WI38 (cell line): Measurements from ENCODE around the gene GPR39.

Experiments used
- H3K4me3 ChIP-seq: 2 replicates; pipeline ENCODE4 v1.5.1; 2011; ENCODE audit warnings: low read depth, mild to moderate bottlenecking, control low read depth, low read length
- TF ChIP-seq, protein P1 (sequence below): IDR thresholded peaks from 2 replicates; pipeline ENCODE4 v1.5.1; 2012; ENCODE audit warnings: low read depth, mild to moderate bottlenecking, control low read depth, low read length

The GPR39 gene

DNA sequence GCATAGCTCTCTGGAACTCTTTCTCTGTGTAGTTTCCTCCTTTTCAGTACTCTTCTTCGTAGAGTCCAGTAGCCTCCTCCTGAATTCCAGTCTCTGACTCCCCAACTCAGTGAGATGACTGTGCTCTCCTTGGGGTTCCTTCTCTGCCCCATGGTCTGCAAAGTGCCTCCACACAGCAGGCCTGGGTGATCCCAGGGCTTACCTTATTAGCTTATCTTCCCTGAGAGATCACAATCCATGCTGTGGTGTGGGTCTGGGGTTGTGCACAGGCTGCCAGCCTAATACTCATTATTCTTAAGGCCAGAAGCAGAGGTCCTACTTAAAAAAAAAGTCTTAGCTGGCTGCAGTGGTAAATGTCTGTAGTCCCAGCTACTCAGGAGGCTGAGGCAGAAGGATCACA is 4.6 kb upstream of the GPR39 start:
- no peak overlapping the region for H3K4me3 ChIP-seq

DNA sequence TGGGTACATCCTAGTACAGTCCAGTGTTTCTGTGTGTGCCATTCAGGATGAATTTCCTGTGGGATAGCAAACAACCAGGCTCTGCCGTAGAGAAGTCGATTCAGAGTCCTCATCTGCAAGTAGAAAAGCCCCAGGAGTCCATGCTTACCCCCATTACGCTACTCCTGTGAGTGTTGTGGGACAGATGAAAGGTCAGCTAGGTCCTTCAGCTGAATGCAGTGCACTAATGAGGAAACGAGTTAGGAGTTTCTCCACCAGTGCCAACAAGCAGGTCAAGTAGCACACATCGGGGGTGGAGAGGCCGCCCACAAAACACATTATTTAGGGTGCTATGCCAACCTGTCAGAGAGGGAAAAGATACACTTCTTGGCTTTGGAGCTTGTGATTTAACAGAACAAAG is 2.5 kb upstream of the GPR39 start:
- TF ChIP-seq, protein P1, sequence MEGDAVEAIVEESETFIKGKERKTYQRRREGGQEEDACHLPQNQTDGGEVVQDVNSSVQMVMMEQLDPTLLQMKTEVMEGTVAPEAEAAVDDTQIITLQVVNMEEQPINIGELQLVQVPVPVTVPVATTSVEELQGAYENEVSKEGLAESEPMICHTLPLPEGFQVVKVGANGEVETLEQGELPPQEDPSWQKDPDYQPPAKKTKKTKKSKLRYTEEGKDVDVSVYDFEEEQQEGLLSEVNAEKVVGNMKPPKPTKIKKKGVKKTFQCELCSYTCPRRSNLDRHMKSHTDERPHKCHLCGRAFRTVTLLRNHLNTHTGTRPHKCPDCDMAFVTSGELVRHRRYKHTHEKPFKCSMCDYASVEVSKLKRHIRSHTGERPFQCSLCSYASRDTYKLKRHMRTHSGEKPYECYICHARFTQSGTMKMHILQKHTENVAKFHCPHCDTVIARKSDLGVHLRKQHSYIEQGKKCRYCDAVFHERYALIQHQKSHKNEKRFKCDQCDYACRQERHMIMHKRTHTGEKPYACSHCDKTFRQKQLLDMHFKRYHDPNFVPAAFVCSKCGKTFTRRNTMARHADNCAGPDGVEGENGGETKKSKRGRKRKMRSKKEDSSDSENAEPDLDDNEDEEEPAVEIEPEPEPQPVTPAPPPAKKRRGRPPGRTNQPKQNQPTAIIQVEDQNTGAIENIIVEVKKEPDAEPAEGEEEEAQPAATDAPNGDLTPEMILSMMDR: no peak

More for the DNA sequence above, 4.6 kb upstream of the GPR39 start:
- TF ChIP-seq, protein P1: no peak

DNA sequence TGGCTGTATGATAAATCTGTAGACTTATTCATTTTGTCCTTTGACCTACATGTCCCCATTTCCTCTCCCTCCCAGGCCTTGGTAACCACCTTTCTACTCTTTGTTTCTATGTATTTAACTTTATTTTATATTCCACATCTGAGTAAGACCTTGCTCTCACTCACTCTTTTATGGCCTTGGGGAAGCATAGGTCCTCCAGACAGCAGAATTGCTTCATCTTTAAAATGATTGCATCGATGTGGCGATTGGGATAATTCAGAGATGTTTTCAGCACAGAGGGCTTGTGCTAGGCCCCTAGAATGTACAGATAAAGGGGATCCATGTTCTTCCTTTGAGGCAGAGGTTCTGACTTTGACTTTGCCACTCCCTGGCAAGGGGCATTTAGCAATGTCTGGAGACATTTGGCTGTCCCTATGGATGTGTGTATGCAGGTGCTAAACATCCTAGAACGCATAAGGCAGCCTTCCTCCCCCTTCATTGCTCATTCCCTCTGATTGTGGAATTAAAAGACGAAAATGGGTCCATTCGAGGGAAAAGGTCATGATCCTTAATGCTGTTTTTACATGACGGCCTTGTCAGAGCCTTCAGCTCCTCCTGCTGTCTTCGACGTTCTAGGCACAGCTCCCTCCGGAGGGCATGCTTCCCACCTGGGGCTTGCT is 1.2 kb upstream of the GPR39 start:
- H3K4me3 ChIP-seq: peak overlapping the region; percentile 61
- TF ChIP-seq, protein P1: no peak

More for the DNA sequence above, 2.5 kb upstream of the GPR39 start:
- H3K4me3 ChIP-seq: no peak overlapping the region

DNA sequence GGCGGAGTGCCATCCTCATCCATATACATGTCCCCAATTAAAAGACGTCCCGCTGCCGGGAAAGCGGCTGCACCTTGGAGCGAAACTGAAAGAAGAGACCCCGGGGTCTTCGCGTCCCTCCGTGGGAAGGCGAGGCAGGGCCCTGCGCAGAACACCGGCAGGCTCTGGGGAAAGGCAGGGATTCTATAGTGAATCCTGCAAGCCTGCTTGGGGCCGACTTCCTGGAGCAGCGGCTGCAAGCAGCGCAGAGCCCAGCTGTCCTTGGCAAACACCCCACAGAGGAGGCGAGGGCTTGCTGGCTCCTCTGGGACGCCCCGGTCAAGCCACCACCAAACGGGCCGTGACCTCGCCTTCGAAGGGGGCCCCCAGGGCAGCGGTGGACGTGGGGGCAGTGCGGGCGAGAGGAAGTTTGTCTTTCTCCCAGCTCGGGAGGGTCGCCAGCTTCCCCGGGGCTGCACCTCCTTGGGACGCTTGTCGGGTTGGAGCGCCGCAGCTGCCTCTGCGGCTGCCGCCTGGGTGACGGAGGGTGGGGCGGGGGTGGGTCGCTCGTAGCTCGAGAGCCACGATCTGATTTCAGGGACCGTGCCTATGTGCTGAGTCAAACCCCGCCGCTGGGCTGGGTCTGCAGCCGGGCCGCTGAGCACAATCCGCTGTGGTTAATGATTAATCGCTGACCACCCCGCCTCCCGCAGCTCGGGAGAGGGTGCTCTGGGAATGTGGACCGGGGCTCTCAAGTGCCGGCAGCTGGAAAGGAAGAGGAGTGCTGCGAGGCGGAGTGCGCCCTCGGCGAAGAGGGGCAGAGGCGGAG is 486 bp upstream of the GPR39 start:
- H3K4me3 ChIP-seq: peak overlapping the region; percentile 61

DNA sequence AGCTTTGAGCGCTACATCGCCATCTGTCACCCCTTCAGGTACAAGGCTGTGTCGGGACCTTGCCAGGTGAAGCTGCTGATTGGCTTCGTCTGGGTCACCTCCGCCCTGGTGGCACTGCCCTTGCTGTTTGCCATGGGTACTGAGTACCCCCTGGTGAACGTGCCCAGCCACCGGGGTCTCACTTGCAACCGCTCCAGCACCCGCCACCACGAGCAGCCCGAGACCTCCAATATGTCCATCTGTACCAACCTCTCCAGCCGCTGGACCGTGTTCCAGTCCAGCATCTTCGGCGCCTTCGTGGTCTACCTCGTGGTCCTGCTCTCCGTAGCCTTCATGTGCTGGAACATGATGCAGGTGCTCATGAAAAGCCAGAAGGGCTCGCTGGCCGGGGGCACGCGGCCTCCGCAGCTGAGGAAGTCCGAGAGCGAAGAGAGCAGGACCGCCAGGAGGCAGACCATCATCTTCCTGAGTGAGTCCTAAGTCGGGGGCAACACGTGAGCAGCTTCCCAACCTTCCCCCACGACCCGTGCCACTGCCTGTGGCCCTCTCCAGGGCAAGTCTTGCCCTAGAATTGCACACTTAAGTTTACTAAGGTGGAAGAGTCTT is 928 bp downstream of the GPR39 start:
- H3K4me3 ChIP-seq: no peak overlapping the region
- TF ChIP-seq, protein P1: no peak

More for the DNA sequence above, 486 bp upstream of the GPR39 start:
- TF ChIP-seq, protein P1: no peak

DNA sequence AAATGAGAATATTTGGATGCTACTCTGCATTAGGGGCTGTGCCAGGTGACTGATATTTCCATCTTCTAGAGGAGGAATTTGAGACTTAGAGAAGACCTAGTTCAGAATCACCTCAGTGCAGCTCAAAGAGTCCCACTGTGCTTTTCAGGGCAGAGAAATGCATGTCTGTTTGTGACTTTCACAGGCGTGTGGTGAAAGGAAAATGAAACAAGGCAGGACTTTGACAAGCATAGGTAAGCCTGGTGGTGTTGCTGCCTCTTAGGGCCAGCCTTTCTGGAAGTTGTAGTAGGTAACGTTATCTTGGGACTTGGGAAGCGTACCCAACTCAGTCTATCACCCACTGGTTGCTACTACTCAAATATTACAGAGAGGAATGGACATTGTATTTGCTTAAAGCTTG is 2.6 kb downstream of the GPR39 start:
- no peak overlapping the region for H3K4me3 ChIP-seq
- TF ChIP-seq, protein P1: no peak

DNA sequence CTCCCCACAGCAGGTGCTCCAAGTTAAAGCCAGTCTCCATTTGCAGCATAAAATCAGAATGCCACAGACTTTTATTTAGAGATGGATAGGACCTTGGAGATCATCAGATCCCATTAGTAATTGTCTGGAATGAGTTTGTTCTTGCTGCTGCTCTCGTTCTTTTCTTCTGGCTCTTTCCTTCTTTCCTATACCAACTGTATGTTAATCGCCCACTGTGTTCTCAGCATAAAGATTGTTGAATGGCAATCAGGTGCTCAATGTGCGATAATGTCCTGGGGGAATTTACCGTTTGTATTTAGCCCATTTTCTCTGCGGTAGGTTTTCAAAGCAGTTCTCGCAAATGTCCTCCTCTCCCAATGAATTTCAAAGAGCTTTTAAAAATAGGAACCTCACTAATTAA is 3.3 kb downstream of the GPR39 start:
- no peak overlapping the region for H3K4me3 ChIP-seq

More for the DNA sequence above, 3.3 kb downstream of the GPR39 start:
- TF ChIP-seq, protein P1: no peak
